MM.1S (cell line): ENCODE data around the gene EFNA3.

Experiments used
- DNase-seq: peaks from one replicate; pipeline ENCODE4 v3.0.0-alpha.2; 2015
- H2AFZ ChIP-seq: fragments of 300-600 bp; sonication (generic); 2 replicates; pipeline ENCODE4 v1.6.0; 2016; ENCODE audit warnings: antibody characterized with exemption, low read length
- H3F3A ChIP-seq: fragments of 300-600 bp; sonication (generic); 2 replicates; pipeline ENCODE4 v1.6.1; 2016; ENCODE audit warnings: mild to moderate bottlenecking, antibody characterized with exemption, low read length, moderate library complexity, mixed read lengths; ENCODE audit not compliant: insufficient read depth
- H3K27ac ChIP-seq: fragments of 300-600 bp; sonication (generic); 2 replicates; pipeline ENCODE4 v1.5.1; 2016; ENCODE audit warnings: mild to moderate bottlenecking, low read length
- H3K27me3 ChIP-seq: fragments of 300-600 bp; sonication (generic); replicated peaks from 2 replicates; pipeline ENCODE4 v1.6.0; 2016; ENCODE audit warnings: low read length; ENCODE audit not compliant: insufficient read depth
- H3K36me3 ChIP-seq: fragments of 300-600 bp; sonication (generic); replicated peaks from 2 replicates; pipeline ENCODE4 v1.6.1; 2016; ENCODE audit warnings: mild to moderate bottlenecking, low read length, mixed read lengths; ENCODE audit not compliant: insufficient read depth
- H3K4me1 ChIP-seq: fragments of 300-600 bp; sonication (generic); 2 replicates; pipeline ENCODE4 v1.6.1; 2016; ENCODE audit warnings: low read length, mixed read lengths
- H3K4me2 ChIP-seq: fragments of 300-600 bp; sonication (generic); 2 replicates; pipeline ENCODE4 v1.6.0; 2016; ENCODE audit warnings: low read depth, low read length
- H3K4me3 ChIP-seq: fragments of 300-600 bp; sonication (generic); 2 replicates; pipeline ENCODE4 v1.5.1; 2016; ENCODE audit warnings: low read length, mixed read lengths
- H3K79me2 ChIP-seq: fragments of 300-600 bp; sonication (generic); 2 replicates; pipeline ENCODE4 v1.6.1; 2016; ENCODE audit warnings: mixed run types, low read length, mixed read lengths
- H3K9ac ChIP-seq: fragments of 300-600 bp; sonication (generic); 2 replicates; pipeline ENCODE4 v1.6.1; 2016; ENCODE audit warnings: low read length, mixed read lengths
- H3K9me2 ChIP-seq: fragments of 300-600 bp; sonication (generic); replicated peaks from 2 replicates; pipeline ENCODE4 v1.6.1; 2016; ENCODE audit warnings: mild to moderate bottlenecking, low read length, mixed read lengths; ENCODE audit not compliant: insufficient read depth
- H3K9me3 ChIP-seq: fragments of 300-600 bp; sonication (generic); replicated peaks from 2 replicates; pipeline ENCODE4 v1.6.1; 2016; ENCODE audit warnings: mild to moderate bottlenecking, low read length, mixed read lengths; ENCODE audit not compliant: insufficient read depth
- H4K20me1 ChIP-seq: fragments of 300-600 bp; sonication (generic); 2 replicates; pipeline ENCODE4 v1.6.1; 2016; ENCODE audit warnings: mild to moderate bottlenecking, low read length, moderate library complexity, mixed read lengths; ENCODE audit not compliant: insufficient read depth
- EZH2 ChIP-seq: fragments of 300-600 bp; sonication (generic); optimal IDR thresholded peaks from 2 replicates; pipeline ENCODE3; 2017; ENCODE audit warnings: low read depth, mild to moderate bottlenecking, antibody characterized with exemption, low read length, mixed read lengths
- EZH2phosphoT487 ChIP-seq: fragments of 300-600 bp; sonication (generic); IDR thresholded peaks from 2 replicates; pipeline ENCODE4 v1.6.1; 2018; ENCODE audit warnings: antibody characterized with exemption, low read length
- TF ChIP-seq, protein P1 (sequence below): fragments of 300-600 bp; sonication (generic); IDR thresholded peaks from 2 replicates; pipeline ENCODE4 v1.5.1; 2016; ENCODE audit warnings: antibody characterized with exemption, low read length, mixed read lengths

Gene EFNA3

DNA sequence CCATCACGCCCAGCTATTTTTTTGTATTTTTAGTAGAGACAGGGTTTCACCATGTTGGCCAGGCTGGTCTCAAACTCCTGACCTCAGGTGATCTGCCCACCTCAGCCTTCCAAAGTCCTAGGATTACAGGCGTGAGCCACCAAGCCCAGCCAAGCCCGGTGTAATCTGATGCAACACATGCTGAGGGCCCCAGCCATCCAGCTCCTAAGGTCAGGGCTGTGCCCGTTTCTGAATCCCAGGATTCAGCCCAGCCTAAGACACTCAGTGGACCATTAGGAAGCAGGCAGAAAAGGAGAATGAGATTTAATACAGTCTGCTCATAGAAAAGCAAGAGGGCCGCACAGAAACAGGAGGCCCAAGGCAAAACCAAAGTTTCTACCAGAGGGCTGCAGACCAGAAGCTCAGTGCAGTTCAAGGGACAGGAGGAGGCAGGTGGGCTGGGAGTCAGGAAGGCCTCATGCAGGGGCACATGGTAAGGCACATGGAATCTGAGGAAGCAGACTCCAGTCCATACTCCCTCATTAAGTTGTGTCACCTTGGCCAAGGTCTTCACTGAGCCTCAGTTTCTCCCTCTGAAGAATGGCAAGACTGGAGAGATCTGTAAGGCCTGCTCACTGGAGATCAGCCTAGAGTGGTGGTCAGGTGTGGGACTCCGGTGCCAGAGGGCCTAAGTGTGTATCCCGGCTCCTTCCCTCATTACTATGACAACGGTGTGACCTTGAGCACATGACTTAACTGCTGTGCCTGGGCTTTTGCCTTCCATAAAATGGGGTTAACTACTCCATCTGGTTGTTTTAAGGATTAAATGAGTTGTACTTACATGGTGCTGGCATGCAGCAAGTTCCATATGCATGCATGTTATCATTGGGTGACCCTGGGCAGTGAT, 29.9 kb upstream of the EFNA3 start:
- Histone ChIP-seq H3K9ac (no peak overlapping the region), H4K20me1 (no peaks in the 10 kb centered on the region), H3K79me2 (peaks cover 24% of the 10 kb centered on the region), H3K27me3 (no peaks in the 10 kb centered on the region), H3K4me1 (peaks cover 34% of the 10 kb centered on the region), H3K27ac (no peak overlapping the region), H3K9me3 (no peaks in the 10 kb centered on the region), H2AFZ (no peak overlapping the region), H3K4me3 (no peak overlapping the region), H3K4me2 (no peak overlapping the region), H3K36me3 (no peaks in the 10 kb centered on the region), H3F3A (peaks cover 14% of the 10 kb centered on the region), H3K9me2 (no peaks in the 10 kb centered on the region)
- TF ChIP-seq, protein P1, sequence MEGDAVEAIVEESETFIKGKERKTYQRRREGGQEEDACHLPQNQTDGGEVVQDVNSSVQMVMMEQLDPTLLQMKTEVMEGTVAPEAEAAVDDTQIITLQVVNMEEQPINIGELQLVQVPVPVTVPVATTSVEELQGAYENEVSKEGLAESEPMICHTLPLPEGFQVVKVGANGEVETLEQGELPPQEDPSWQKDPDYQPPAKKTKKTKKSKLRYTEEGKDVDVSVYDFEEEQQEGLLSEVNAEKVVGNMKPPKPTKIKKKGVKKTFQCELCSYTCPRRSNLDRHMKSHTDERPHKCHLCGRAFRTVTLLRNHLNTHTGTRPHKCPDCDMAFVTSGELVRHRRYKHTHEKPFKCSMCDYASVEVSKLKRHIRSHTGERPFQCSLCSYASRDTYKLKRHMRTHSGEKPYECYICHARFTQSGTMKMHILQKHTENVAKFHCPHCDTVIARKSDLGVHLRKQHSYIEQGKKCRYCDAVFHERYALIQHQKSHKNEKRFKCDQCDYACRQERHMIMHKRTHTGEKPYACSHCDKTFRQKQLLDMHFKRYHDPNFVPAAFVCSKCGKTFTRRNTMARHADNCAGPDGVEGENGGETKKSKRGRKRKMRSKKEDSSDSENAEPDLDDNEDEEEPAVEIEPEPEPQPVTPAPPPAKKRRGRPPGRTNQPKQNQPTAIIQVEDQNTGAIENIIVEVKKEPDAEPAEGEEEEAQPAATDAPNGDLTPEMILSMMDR = no peak
- TF ChIP-seq EZH2 (no peak), EZH2phosphoT487 (no peak)
- DNase-seq = no peak

DNA sequence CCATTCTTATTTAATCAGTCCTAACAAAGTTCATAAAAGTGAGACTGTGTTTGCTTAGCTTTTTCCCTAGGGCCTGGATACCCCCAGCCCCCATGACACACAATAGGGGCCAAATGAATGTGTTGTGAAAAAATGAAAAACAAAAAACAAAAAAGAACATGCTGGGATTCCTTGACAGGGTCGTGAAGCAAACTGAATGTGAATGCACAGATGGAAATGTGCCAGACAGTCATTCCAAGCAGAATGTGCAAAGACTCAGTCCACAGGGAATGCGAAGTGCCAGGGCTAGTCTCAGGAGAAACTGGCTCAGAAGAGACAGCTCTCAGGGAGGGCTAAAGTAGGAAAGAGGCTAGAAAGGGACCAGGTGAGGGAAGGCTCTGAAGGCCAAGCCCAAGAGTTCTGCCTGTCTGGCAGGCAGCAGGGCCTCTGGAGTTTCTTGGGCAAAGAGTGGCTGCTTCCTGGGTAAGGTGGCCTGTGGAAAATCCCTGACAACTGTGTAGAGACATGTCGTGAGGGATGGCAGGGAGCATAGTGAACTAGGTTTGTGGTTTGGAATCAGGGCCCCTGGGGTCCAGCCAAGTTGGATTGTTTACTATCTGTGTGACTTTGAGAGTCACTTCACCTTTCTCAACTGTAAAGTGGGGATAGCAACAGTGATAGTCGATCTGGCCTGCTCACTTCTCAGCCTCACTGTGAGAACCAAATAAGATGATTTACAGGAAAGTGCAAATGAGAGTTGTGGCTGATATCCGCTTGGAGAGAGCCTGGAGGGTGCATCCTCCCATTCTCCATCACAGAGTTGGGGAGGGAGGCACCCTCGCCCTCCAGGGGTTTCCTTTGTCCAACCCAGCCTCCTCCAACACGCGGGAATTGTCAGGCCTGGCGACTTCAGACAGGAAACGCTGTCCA, 28.7 kb upstream of the EFNA3 start:
- no peak for DNase-seq
- H3K9me2 ChIP-seq = no peaks in the 10 kb centered on the region
- peak overlapping the region; percentile 91 for H3K4me3 ChIP-seq

DNA sequence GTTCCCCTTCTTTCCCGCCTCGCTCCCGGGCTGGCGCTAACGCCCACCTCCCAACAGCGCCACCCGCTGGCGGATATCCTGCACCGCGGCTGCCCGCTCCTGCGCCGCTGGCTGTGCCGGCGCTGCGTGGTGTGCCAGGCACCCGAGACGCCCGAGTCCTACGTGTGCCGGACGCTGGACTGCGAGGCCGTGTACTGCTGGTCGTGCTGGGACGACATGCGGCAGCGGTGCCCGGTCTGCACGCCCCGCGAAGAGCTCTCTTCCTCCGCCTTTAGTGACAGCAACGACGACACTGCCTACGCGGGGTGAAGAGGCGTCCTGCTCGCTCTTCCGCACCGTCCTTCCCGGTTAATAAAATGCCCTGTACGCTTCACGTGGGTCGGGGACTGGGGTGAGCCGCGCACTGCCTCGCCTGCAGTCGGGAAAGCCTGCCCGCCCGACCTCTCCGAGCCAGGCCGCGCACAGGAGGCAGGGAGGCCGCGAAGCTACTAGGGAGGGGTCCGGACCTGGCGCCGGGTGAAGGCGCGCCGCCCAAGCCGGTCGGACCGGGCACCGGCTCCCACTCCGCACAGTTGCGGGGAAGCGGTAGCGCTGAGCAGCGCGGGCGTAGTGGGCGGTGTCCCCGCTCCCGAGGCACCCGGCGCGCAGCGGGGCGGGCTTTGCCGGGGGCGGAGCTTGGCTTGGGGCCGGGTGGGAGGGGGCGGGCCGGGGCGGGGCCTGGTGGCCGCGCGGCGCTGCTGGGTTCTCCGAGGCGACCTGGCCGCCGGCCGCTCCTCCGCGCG, 27.9 kb upstream of the EFNA3 start, which contains the start of gene ADAM15:
Gene ADAM15, plus strand, starts transcription at position 757 of the 782 bp plus-strand sequence. CDS start 71 bp downstream, outside the sequence.
- peak; percentile 92 for DNase-seq
- H3K79me2 ChIP-seq = peaks cover 30% of the 10 kb centered on the region
- peak within 1 kb of the TSS; percentile 97 for H3K4me3 ChIP-seq
- no peaks in the 10 kb centered on the region for H3K27me3 ChIP-seq
- H3K9me3 ChIP-seq = no peaks in the 10 kb centered on the region
- H3K27ac ChIP-seq = peak within 1 kb of the TSS; percentile 55; the same call in 1 of the 2 replicates
- H3K36me3 ChIP-seq = no peaks in the 10 kb centered on the region
- H4K20me1 ChIP-seq = no peaks in the 10 kb centered on the region
- H3K4me1 ChIP-seq = peaks cover 16% of the 10 kb centered on the region
- H3K9ac ChIP-seq = peak within 1 kb of the TSS; percentile 84
- H3K4me2 ChIP-seq = peak within 1 kb of the TSS; percentile 99
- H2AFZ ChIP-seq = peak within 1 kb of the TSS; percentile 92
- no peak for TF ChIP-seq EZH2
- TF ChIP-seq, protein P1 = peak; percentile 100
- peaks cover 14% of the 10 kb centered on the region for H3F3A ChIP-seq
- no peaks in the 10 kb centered on the region for H3K9me2 ChIP-seq

More for the DNA sequence above, 28.7 kb upstream of the EFNA3 start:
- H3K9ac ChIP-seq = peak overlapping the region; percentile 72; the same call in 1 of the 2 replicates
- H3K79me2 ChIP-seq = peaks cover 30% of the 10 kb centered on the region
- no peaks in the 10 kb centered on the region for H4K20me1 ChIP-seq
- H2AFZ ChIP-seq = peak overlapping the region; percentile 91
- no peaks in the 10 kb centered on the region for H3K36me3 ChIP-seq
- peak overlapping the region; percentile 93 for H3K4me2 ChIP-seq
- no peaks in the 10 kb centered on the region for H3K27me3 ChIP-seq
- no peak for TF ChIP-seq EZH2
- TF ChIP-seq EZH2phosphoT487 = no peak
- TF ChIP-seq, protein P1 = no peak
- peaks cover 14% of the 10 kb centered on the region for H3F3A ChIP-seq
- no peaks in the 10 kb centered on the region for H3K9me3 ChIP-seq
- H3K4me1 ChIP-seq = peaks cover 22% of the 10 kb centered on the region
- peak overlapping the region; percentile 55; the same call in 1 of the 2 replicates for H3K27ac ChIP-seq
